ENCODE measurements around the gene TRIM59.
A peak's percentile ranks its signal among the peaks of the same experiment; 100 is the strongest.

TRIM59 gene

DNA sequence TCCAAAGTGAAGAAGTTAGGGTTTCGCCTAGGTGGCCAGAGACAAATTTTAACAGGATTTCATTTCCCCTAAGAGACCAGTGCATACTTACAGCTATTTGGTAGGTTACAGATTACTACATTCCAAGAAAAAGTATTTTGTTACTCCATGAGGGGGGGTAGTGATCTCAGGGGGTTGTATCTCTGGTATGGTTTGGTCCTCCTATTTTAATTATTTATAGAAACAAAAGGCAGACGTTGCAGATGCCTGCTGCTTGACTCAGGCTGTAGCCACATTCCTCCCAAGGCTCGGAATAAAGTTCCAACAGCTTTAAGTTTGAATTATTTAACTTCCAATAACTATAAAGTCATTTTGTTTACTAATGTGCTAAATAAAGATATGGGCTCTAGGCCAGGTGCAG is 1.3 kb upstream of the TRIM59 start:
- POLR2A ChIA-PET, result interaction anchor here (1.4 kb wide), 1 partner anchor 8 kb away, joined by 3 read pairs; no protein-coding TSS in a partner anchor
- WGBS (ENCODE audit: insufficient coverage), result no CpG with 5 or more reads among the region's 3 CpGs
- H3K4me1 ChIP-seq (ENCODE audit: control extremely low read depth in 1 of 4, control insufficient read depth in 4 of 4, insufficient read depth in 4 of 4, low read length in 3 of 4), result peaks cover 4 to 28% (median 12%) of the 10 kb centered on the region in 4 experiments
- peaks cover 0 to 5% (median 0%) of the 10 kb centered on the region in 5 experiments for H3K9me3 ChIP-seq (ENCODE audit: control extremely low read depth in 1 of 5, control insufficient read depth in 4 of 5, insufficient read depth in 2 of 5, low read depth in 1 of 5, low read length in 4 of 5)
- peak overlapping the region in 1 of 2 experiments; percentile 85 for H3K27ac ChIP-seq (ENCODE audit: insufficient read depth in 1 of 2, low read depth in 1 of 2, low read length in 2 of 2, poor library complexity in 1 of 2, severe bottlenecking in 2 of 2)
- CTCF ChIA-PET, result interaction anchor here (0.8 to 1.7 kb wide), 5 partner anchors 9 to 317 kb away, joined by 3 to 4 read pairs (median 3); no protein-coding TSS in a partner anchor
- DNase-seq, result no peak
- peaks cover 0 to 3% (median 0%) of the 10 kb centered on the region in 5 experiments for H3K27me3 ChIP-seq (replicated peaks in 2 of 5; ENCODE audit: control insufficient read depth in 4 of 5, insufficient read depth in 5 of 5, low read length in 4 of 5)
- H3K36me3 ChIP-seq (ENCODE audit: control insufficient read depth in 4 of 4, insufficient read depth in 4 of 4, low read length in 3 of 4), result peaks cover 0 to 3% (median under 1%) of the 10 kb centered on the region in 4 experiments
- no peak overlapping the region for H3K4me3 ChIP-seq (ENCODE audit: control insufficient read depth in 1 of 7, extremely low read depth in 1 of 7, insufficient read depth in 4 of 7, low read depth in 2 of 7, low read length in 6 of 7)

DNA sequence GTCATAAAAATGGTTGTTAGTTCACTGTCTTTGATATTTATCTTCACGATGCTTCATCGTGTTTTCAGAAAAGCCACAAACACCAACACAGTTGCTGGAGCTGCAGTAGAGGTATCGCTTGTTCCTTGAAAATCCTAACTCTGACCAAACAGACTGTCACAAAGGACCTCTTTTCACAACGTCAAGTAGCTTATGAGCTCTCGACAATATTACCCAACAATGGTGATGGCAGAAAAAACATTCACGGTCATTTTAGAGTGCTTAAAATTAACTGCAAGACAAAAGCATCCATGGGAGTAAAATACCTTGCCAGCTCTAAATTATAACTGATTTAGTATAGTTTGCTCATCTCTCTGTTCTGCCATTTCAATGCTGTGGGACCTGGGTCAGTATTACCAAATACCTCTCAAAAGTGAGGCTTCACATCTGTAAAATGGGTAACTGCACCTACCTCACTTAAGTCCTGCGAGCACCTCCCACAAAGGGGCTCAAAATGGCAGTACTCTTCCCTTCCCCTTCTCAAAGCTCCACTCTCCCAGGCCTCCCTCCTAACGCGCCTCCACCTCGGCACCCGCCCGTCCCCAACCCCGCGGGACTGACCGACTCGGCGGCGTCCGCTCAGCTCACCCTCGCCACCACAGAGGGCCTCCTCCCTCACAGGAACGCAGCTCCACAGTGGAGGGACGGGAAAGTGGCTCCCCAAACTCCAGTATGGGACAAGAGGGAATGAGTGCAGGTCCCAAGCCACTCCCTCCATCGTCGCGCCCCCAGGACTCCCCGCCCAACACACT is 546 bp downstream of the TRIM59 start:
- H3K27me3 ChIP-seq (replicated peaks in 2 of 5; ENCODE audit: control insufficient read depth in 4 of 5, insufficient read depth in 5 of 5, low read length in 4 of 5), result peaks cover 0 to 3% (median 0%) of the 10 kb centered on the region in 5 experiments
- WGBS (ENCODE audit: insufficient coverage), result under 1% methylated on average over 17 of the region's 26 CpGs
- POLR2A ChIA-PET, result interaction anchor here (1.4 kb wide), 1 partner anchor 10 kb away, joined by 3 read pairs; no protein-coding TSS in a partner anchor

DNA sequence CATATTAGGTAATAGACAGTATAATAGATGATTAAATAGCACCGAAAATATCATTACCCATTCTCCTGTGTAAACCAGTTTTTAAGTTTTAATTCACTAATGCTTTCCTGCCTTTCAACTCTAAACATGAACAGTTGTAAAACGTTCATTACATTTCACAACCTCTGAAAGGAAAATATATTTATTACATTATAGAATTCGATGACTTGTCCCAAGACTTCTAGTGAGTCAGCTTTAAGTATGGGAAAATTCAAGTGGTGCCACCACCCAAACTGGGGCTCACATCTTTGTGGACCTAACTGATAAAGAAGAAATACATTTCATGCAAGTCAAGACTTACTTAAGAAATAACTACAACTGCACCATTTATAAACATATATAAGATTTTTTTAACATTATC is 2.0 kb downstream of the TRIM59 start:
- H3K4me3 ChIP-seq (ENCODE audit: control insufficient read depth in 1 of 7, extremely low read depth in 1 of 7, insufficient read depth in 4 of 7, low read depth in 2 of 7, low read length in 6 of 7), result peak overlapping the region in 1 of 7 experiments; percentile 40
- ChIA-PET POLR2A (interaction anchor here (0.5 kb wide), 1 partner anchor 41 kb away, joined by 3 read pairs; no protein-coding TSS in a partner anchor), CTCF (no interaction called here)
- WGBS (ENCODE audit: insufficient coverage), result no CpG with 5 or more reads among the region's 3 CpGs
- H3K4me1 ChIP-seq (ENCODE audit: control extremely low read depth in 1 of 4, control insufficient read depth in 4 of 4, insufficient read depth in 4 of 4, low read length in 3 of 4), result peaks cover 4 to 28% (median 12%) of the 10 kb centered on the region in 4 experiments
- DNase-seq, result peak in 1 of 3 donors; percentile 13
- H3K27me3 ChIP-seq (replicated peaks in 2 of 5; ENCODE audit: control insufficient read depth in 4 of 5, insufficient read depth in 5 of 5, low read length in 4 of 5), result peaks cover 0 to 3% (median 0%) of the 10 kb centered on the region in 5 experiments
- peak overlapping the region in 1 of 2 experiments; percentile 85 for H3K27ac ChIP-seq (ENCODE audit: insufficient read depth in 1 of 2, low read depth in 1 of 2, low read length in 2 of 2, poor library complexity in 1 of 2, severe bottlenecking in 2 of 2)
- peaks cover 0 to 5% (median 0%) of the 10 kb centered on the region in 5 experiments for H3K9me3 ChIP-seq (ENCODE audit: control extremely low read depth in 1 of 5, control insufficient read depth in 4 of 5, insufficient read depth in 2 of 5, low read depth in 1 of 5, low read length in 4 of 5)
- H3K36me3 ChIP-seq (ENCODE audit: control insufficient read depth in 4 of 4, insufficient read depth in 4 of 4, low read length in 3 of 4), result peaks cover 2 to 23% (median 4%) of the 10 kb centered on the region in 4 experiments

More for the DNA sequence above, 546 bp downstream of the TRIM59 start:
- Histone ChIP-seq H3K27ac (ENCODE audit: insufficient read depth in 1 of 2, low read depth in 1 of 2, low read length in 2 of 2, poor library complexity in 1 of 2, severe bottlenecking in 2 of 2) (peak overlapping the region in 1 of 2 experiments; percentile 85), H3K36me3 (ENCODE audit: control insufficient read depth in 4 of 4, insufficient read depth in 4 of 4, low read length in 3 of 4) (peaks cover 2 to 11% (median 2%) of the 10 kb centered on the region in 4 experiments), H3K4me3 (ENCODE audit: control insufficient read depth in 1 of 7, extremely low read depth in 1 of 7, insufficient read depth in 4 of 7, low read depth in 2 of 7, low read length in 6 of 7) (peak overlapping the region; percentile 74 to 99 (median 87)), H3K9me3 (ENCODE audit: control extremely low read depth in 1 of 5, control insufficient read depth in 4 of 5, insufficient read depth in 2 of 5, low read depth in 1 of 5, low read length in 4 of 5) (peaks cover 0 to 5% (median 0%) of the 10 kb centered on the region in 5 experiments), H3K4me1 (ENCODE audit: control extremely low read depth in 1 of 4, control insufficient read depth in 4 of 4, insufficient read depth in 4 of 4, low read length in 3 of 4) (peaks cover 4 to 28% (median 12%) of the 10 kb centered on the region in 4 experiments)
- DNase-seq, result peak; percentile 14 to 78 (median 71)
- CTCF ChIA-PET, result interaction anchor here (1.0 to 2.1 kb wide), 6 partner anchors 9 to 564 kb away, joined by 3 to 6 read pairs (median 3); no protein-coding TSS in a partner anchor

DNA sequence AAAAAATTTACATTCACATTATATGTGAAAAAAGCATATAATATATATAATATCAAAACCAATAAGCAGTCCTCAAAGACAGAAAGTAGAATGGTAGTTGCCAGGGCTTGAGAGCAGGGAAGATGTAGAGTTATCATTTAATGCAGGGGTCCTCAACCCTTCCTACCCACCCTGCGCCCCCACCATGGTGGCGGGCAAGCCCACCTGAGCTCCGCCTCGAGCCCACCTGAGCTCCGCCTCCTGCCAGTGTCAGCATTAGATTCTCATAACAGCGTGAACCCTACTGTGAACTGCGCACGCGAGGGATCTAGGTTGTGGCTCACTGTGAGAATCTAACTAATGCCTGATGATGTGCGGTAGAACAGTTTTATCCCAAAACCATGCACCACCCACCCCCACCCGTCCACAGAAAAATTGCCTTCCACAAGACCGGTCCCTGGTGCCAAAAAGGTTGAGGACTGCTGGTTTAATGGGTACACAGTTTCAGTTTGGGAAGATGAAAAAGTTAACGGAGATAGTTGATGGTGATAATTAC is 3.0 kb downstream of the TRIM59 start:
- ChIA-PET POLR2A (no interaction called here), CTCF (interaction anchor here (0.9 kb wide), 1 partner anchor 33 kb away, joined by 3 read pairs; no protein-coding TSS in a partner anchor)
- H3K4me3 ChIP-seq (ENCODE audit: control insufficient read depth in 1 of 7, extremely low read depth in 1 of 7, insufficient read depth in 4 of 7, low read depth in 2 of 7, low read length in 6 of 7), result no peak overlapping the region
- H3K36me3 ChIP-seq (ENCODE audit: control insufficient read depth in 4 of 4, insufficient read depth in 4 of 4, low read length in 3 of 4), result peaks cover 2 to 27% (median 4%) of the 10 kb centered on the region in 4 experiments
- H3K9me3 ChIP-seq (ENCODE audit: control extremely low read depth in 1 of 5, control insufficient read depth in 4 of 5, insufficient read depth in 2 of 5, low read depth in 1 of 5, low read length in 4 of 5), result peaks cover 0 to 5% (median 0%) of the 10 kb centered on the region in 5 experiments
- H3K27ac ChIP-seq (ENCODE audit: insufficient read depth in 1 of 2, low read depth in 1 of 2, low read length in 2 of 2, poor library complexity in 1 of 2, severe bottlenecking in 2 of 2), result no peak overlapping the region
- WGBS (ENCODE audit: insufficient coverage), result 100% methylated on average over 4 of the region's 13 CpGs
- H3K4me1 ChIP-seq (ENCODE audit: control extremely low read depth in 1 of 4, control insufficient read depth in 4 of 4, insufficient read depth in 4 of 4, low read length in 3 of 4), result peaks cover 4 to 28% (median 12%) of the 10 kb centered on the region in 4 experiments
- no peak for DNase-seq
- H3K27me3 ChIP-seq (replicated peaks in 2 of 5; ENCODE audit: control insufficient read depth in 4 of 5, insufficient read depth in 5 of 5, low read length in 4 of 5), result peaks cover 0 to 3% (median 0%) of the 10 kb centered on the region in 5 experiments

DNA sequence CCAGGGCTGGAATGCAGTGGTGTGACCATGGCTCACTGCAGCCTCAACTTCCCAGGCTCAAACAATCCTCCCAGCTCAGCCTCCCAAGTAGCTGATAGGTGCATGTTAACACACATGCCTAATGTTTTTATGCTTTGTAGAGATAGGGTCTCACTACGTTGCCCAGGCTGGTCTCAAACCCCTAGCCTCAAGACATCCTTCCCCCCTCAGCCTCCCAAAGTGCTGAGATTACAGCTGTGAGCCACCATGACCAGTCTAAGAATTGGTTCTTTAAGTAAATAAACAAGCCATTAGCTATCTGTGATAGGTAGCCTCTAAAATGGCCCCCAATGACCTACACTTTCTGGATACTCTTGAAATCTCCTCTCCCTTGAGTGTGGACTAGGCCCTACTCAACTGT is 3.7 kb downstream of the TRIM59 start:
- H3K9me3 ChIP-seq (ENCODE audit: control extremely low read depth in 1 of 5, control insufficient read depth in 4 of 5, insufficient read depth in 2 of 5, low read depth in 1 of 5, low read length in 4 of 5), result peaks cover 0 to 5% (median 0%) of the 10 kb centered on the region in 5 experiments
- peaks cover 0 to 3% (median 0%) of the 10 kb centered on the region in 5 experiments for H3K27me3 ChIP-seq (replicated peaks in 2 of 5; ENCODE audit: control insufficient read depth in 4 of 5, insufficient read depth in 5 of 5, low read length in 4 of 5)
- WGBS (ENCODE audit: insufficient coverage), result no CpG with 5 or more reads among the region's 1 CpG
- peaks cover 4 to 28% (median 12%) of the 10 kb centered on the region in 4 experiments for H3K4me1 ChIP-seq (ENCODE audit: control extremely low read depth in 1 of 4, control insufficient read depth in 4 of 4, insufficient read depth in 4 of 4, low read length in 3 of 4)
- no peak for DNase-seq
- ChIA-PET POLR2A (no interaction called here), CTCF (interaction anchor here (0.8 to 0.9 kb wide), 2 partner anchors 31 to 32 kb away, joined by 3 read pairs; no protein-coding TSS in a partner anchor)
- peaks cover 2 to 27% (median 4%) of the 10 kb centered on the region in 4 experiments for H3K36me3 ChIP-seq (ENCODE audit: control insufficient read depth in 4 of 4, insufficient read depth in 4 of 4, low read length in 3 of 4)
- no peak overlapping the region for H3K4me3 ChIP-seq (ENCODE audit: control insufficient read depth in 1 of 7, extremely low read depth in 1 of 7, insufficient read depth in 4 of 7, low read depth in 2 of 7, low read length in 6 of 7)
- H3K27ac ChIP-seq (ENCODE audit: insufficient read depth in 1 of 2, low read depth in 1 of 2, low read length in 2 of 2, poor library complexity in 1 of 2, severe bottlenecking in 2 of 2), result no peak overlapping the region

DNA sequence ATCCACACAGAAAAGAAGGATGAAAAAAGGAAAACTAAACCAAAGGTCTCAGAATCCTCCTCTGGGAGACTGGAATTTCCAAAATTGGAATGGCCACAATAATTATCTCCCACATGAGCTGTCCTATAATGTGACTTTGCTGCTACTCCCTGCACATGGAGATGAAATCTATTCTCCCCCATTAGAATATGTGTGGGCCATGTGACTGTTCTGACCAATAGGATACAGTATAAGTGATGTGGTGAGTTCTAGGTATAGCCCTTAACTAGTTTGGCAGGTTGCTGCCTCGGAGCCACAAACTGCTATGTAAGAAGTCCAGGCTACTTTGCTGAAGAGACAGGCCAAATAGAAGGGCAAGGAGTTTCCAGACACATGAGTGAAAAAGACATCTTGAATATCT is 5.2 kb downstream of the TRIM59 start:
- no peaks in the 10 kb centered on the region for H3K27me3 ChIP-seq (replicated peaks in 2 of 5; ENCODE audit: control insufficient read depth in 4 of 5, insufficient read depth in 5 of 5, low read length in 4 of 5)
- ChIA-PET POLR2A (no interaction called here), CTCF (interaction anchor here (1.2 kb wide), 1 partner anchor 20 kb away, joined by 3 read pairs; no protein-coding TSS in a partner anchor)
- peaks cover 4 to 22% (median 10%) of the 10 kb centered on the region in 4 experiments for H3K4me1 ChIP-seq (ENCODE audit: control extremely low read depth in 1 of 4, control insufficient read depth in 4 of 4, insufficient read depth in 4 of 4, low read length in 3 of 4)
- 100% methylated on average over 1 of the region's 1 CpG for WGBS (ENCODE audit: insufficient coverage)
- DNase-seq, result peak in 1 of 3 donors; percentile 13
- no peaks in the 10 kb centered on the region for H3K9me3 ChIP-seq (ENCODE audit: control extremely low read depth in 1 of 5, control insufficient read depth in 4 of 5, insufficient read depth in 2 of 5, low read depth in 1 of 5, low read length in 4 of 5)
- peaks cover 5 to 31% (median 7%) of the 10 kb centered on the region in 4 experiments for H3K36me3 ChIP-seq (ENCODE audit: control insufficient read depth in 4 of 4, insufficient read depth in 4 of 4, low read length in 3 of 4)
- no peak overlapping the region for H3K27ac ChIP-seq (ENCODE audit: insufficient read depth in 1 of 2, low read depth in 1 of 2, low read length in 2 of 2, poor library complexity in 1 of 2, severe bottlenecking in 2 of 2)
- H3K4me3 ChIP-seq (ENCODE audit: control insufficient read depth in 1 of 7, extremely low read depth in 1 of 7, insufficient read depth in 4 of 7, low read depth in 2 of 7, low read length in 6 of 7), result no peak overlapping the region

Data from common myeloid progenitor, CD34-positive (primary cell).